GM18526 (cell line): ENCODE measurements around the gene RNF130.

ENCODE experiments used
- POLR2A ChIP-seq: IDR thresholded peaks from 3 replicates; pipeline ENCODE4 v1.6.1; 2011; ENCODE audit not compliant: insufficient read length; ENCODE audit errors: extremely low read depth

The RNF130 gene

DNA sequence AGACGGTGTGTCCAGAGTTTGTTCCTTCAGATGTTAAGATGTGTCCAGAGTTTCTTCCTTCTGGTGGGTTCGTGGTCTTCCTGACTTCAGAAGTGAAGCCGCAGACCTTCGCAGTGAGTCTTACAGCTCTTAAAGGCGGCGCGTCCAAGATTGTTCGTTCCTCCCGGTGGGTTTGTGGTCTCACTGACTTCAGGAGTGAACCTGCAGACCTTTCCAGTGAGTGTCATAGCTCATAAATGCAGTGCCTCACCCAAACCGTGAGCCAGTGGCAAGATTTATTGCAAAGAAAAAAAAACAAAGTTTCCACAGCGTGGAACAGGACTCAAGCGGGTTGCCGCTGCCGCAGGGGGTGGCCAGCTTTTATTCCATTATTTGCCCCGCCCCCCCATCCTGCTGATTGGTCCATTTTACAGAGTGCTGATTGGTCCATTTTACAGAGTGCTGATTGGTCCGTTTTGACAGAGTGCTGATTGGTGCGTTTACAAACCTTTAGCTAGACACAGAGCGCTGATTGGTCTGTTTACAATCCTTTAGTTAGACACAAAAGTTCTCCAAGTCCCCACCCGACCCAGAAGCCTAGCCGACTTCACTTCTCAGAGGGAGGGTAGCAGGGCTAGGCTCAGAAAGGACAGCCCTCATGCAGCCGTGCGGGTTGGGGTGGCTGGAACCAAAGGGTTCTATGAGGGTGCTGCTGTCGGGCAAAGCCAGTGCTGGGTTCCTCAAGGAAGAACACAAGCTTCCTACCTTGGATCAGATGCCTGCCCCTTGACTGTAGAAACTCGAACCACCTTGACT is 9.1 kb upstream of the RNF130 start:
- no peak for TF ChIP-seq POLR2A

DNA sequence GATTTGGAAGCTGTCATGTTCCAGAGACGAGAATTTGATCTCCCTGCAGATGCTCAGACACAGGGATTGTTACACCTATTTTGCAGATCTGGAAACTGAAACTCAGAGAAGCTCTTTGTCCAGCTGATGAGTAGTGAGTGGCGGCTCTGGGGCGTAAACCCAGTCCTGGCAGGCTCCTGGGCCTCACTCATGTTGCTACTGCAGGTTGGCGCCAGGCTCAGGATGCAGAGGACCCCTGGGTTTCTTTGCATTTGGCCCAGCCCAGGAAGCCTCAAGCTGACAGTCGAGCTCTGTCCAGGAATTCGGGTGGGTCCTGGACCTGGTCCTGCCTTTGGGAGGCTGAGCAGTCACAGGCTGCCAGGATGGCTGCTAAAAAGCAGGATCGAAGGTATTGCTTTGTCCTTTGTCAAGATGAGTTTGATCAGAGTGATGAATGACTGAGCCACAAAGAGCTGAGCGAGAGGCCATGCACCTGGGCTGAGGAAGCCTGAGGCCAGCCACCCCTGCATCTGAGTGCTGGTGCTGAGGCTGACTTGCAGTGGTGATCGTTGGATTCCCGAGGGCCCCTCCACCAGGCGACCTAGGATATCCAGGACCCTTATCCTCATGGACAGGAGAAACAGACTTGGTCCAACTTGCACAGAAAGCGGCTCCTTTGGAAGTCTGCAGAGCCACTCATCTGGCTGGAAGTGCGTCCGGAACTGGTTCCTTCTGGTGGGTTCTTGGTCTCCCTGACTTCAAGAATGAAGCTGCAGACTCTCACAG is 8.3 kb upstream of the RNF130 start:
- no peak for TF ChIP-seq POLR2A

DNA sequence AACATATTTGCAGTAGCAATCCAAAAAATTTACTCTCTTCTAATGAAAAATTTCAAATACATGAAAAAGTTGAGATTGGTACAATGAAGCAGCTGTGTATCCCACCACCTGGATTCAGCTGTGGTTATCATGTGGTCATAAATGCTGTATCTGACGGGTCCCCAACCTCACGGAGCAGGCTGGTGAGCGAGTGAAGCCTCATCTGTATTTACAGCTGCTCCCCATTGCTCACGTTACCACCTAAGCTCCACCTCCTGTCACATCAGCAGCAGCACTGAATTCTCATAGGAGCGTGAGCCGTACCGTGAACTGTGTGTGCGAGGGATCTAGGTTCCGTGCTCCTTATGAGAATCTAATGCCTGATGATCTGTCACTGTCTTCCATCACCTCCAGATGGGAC is 6.8 kb upstream of the RNF130 start:
- no peak for TF ChIP-seq POLR2A

DNA sequence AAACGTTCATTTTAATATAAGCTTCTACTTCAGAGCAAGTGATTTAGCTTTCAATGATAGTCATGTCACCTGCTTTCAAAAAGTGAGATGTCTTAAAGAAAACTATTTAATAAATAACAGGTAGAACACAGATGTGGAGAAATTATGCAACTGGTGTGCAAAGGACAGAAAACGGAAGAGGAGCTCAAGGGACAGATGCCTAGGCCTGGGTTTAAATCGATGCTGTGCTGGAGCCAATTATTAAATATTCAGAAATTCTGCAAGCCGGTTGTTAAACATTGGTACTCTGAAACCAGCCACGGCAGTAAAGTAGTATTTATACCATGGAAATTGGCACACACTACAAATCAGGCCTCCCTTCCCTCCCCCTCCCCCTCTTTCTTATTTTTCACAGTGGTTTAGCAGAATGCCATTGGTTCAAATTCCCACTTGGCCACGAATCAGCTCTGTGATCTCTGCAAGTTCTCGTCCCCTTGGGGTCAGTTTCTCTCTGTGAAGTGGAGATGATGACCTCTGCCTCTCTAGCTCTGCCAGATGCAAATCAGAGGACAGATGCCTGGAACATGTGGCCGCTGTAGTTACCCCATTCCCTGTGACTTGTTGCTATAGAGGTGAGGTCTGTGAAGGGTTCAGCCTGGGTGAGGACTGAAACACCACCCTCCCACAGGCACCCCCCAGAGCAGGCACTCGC is 6.2 kb upstream of the RNF130 start:
- TF ChIP-seq POLR2A: no peak

DNA sequence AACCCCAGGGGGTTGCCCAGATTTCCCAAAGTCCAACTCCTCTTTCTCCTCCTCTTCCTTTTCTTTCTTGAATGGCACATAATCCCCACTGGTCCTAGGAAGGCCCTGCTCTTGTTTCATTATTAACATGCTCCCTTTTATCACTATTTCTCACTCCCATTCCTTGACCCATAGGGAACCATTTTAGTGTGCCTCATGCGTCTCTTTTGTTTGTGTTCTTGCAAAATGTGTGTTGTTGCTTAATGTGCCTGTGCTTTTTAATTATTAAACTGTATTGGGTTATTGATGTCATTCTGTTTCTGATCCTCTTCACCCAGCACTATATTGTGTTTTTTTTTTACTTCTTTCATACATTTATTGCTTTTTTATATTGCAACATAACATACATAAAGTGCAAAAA is 4.1 kb upstream of the RNF130 start:
- TF ChIP-seq POLR2A: no peak

DNA sequence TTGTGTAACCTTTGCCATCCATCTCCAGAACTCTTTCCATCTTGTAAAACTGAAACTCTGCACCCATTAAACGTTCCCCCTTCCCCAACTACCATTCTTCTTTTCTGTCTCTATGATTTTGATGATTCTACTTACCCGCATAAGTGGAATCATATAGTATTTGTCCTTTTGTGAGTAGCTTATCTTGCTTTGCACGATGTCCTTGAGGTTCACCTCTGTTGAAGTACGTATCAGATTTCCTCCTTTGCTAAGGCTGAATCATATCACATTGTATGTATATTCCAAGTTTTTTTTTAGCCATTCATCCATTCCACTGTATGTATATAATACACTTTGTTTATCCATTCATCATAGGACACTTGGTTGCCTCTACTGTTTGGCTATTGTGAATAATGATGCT is 2.9 kb upstream of the RNF130 start:
- TF ChIP-seq POLR2A: no peak

DNA sequence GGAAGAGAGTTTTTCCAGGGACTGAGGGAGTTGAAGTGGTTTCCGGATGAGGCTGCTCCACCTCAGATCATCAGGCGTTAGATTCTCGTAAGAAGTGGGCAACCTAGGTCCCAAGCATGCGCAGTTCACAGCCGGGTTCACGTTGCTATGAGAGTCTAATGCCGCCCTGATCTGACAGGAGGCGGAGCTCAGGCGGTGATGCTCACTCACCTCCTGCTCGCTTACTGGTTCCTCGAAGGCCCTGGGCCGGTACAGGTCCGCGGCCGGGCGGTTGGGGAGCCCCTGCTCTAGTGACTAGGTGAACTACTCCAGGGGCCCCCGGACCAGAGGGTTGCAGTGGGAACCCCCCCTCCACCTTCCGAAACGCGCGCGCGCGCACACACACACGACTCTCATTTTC is 997 bp upstream of the RNF130 start:
- no peak for TF ChIP-seq POLR2A

DNA sequence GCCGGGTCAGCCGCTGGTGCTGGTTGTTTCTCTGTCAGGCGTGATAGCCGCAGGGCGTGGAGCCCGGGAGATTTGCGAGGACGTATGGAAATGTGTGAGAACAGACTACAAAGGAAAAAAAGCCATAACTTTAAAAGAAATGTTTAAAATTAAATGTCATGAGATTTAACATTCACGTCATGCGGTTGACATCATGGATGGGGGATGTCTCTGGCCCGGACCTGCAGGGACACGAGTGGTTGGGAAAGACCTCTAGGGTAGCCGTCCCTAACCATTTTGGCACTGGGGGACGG is 643 bp upstream of the RNF130 start:
- no peak for TF ChIP-seq POLR2A

DNA sequence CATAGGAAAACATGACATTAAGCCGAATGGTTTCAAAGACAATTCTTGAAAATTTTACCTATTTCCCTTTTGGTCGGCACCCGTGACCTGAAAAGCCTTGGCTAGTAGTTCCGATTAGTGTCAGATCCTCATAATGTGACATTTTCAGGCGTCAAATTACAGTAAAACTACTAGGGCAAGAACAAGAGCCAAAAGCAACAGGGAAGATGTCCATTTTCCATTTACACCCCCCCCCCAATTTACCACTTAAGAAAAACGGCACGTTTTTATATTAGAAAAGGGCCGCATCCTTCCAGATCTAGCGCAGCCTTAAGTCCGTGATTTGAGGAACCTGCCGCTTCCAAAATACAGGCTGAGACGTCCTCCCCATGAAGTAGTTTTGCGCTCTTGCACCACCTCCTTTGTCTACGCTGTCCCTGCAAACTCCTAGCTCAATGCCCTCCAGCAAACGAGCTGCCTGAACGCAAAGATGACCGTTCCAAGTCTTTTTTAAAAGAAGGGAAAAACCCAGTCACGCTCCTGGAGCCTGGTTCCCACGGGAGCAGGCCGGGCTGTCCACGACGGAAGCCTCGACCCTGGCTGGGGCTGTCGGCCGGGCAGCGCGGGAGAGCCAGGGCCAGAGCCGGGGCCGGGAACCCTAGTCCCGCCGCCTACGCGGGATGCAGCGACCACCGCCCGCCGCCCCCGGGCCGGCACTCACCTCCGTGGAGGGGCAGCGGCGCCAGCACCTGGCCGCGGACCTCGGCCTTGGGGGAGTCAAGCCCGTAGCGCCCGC is 616 bp downstream of the RNF130 start:
- no peak for TF ChIP-seq POLR2A

DNA sequence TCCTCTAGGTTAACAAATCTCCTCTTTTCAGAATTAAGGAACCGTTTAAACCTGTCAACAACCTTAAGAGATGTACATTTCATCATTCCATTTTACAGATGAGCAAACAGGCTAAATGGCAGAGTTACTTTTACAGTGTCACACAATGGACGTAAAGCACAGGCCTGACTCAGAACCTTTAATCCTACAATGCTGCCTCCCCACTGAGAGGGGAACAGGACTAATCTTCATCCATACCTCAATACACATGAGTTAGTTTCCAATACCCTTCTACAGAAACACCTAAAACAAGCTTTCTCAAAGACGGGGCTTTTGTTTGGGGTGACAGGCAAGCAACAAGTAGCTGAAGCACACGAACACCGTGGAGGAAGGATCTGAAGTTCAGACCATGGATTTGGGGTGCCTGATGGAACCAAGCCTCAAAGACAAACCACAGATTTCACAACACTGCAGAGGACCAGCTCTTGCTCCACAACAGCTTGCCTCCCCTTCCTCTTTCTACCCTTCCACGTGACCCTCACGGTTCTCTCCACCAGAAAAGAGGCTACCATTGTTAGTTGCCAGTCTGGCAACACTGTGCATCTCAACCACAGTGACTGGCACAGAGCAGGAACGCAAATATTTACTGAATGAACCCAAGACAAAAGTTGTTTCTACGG is 1.8 kb downstream of the RNF130 start:
- no peak for TF ChIP-seq POLR2A

DNA sequence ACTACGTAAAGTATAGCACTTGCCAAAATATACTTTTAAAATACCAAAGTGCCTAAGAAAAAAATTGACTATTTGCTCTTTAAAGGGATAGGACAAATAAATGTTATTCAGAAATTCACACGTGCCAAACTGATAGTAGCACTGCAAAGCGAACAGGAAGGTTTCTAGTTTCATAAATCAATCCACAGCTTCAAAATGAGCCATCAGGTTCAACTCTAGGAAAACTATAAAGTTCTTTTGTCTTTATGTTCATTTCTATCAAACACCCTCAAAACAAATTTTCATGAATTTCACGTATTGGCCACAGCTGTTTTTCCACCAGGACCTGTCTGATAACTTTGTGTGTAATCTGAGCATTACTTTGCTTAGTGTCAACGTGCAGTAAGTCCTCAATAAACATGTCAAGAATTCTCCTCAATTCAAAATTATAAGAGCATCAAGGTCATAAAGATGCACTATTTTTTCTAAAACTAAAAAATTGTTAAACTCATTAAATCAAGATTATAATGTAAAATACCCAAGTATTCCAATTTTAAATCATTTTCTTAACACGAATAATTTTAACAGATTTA is 3.0 kb downstream of the RNF130 start:
- no peak for TF ChIP-seq POLR2A

DNA sequence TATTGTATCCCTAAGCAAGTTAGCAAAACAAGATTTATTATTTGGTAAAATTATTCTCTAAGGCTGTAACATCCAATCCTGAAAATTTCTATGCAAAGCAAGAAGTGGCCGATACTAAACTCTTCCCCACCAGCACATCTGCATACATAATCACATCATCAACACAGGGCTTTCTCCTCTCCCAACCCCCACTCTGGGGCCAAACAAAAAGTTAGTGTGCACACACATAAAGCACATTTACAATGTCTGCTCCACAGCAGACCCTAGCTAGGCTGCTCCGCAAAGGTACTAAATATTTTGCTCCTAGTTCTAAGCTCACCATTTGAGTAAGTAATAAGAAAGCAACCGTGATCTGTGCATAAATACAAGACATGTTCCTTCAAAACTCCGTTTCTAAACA is 3.6 kb downstream of the RNF130 start:
- no peak for TF ChIP-seq POLR2A

DNA sequence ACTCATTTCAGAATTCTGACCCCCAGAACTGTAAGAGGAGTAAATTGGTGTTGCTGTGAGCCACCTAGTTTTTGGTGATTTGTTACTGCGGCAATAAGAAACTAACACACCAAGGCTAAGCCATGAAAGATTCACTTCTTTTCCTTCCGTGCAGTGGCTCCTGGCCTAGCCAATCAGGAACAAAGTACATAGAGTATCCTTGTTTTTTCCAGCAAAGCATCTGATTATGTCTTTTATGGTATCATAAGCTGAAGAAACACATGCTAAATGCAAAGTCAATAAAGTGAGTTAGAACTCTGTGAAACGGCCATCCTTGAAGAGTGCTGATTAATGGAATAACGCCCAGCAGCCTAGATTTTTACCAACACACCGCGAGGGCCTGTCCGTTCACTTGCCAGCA is 11.4 kb downstream of the RNF130 start:
- TF ChIP-seq POLR2A: no peak

DNA sequence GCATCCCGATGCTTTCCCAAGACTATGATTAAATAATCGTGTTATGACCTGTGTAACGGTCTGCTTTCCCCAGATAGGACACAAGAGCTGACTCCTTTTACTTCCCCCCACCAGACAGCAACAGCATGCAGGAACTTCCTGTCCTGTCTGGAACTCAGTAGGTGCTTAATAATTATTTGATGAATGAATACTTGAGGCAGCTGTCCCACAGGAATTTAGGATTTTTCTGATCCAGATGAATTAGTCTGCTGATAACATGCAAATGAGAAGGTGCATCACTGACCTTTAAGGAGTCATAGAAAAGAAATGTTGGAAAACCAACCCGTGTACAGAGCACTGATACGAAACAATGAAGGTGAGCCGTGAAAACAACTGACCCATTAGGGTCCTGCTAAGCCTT is 12.2 kb downstream of the RNF130 start:
- no peak for TF ChIP-seq POLR2A

DNA sequence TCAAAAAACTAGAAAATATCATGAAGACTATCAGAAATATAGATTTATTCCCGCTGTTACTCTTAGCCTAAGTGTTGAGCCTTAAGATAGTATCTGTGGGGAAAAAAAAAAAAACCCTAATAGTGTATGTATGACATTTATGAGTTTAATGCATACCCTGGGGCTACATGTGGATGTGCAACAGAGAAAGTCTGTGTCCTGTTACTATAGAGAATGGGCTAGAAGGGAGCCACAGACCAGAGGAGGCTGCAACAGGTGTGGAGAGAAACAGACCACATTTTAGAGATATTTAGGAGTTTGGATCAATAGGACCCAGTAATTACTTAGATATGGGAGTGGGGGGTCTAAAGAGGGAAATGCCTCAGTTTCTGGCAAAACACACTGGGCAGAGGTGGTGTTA is 15.4 kb downstream of the RNF130 start:
- no peak for TF ChIP-seq POLR2A
